ENCODE results near the gene SULT2B1.

Gene SULT2B1

GRCh38 chr19:48591021-48591420, 39.0 kb downstream of the SULT2B1 start:
- peak; percentile 38 for TF ChIP-seq CTCF (conservative IDR thresholded peaks at IDR 0.05; ENCODE audit: low read depth, low read length)
- H3K4me3 ChIP-seq (ENCODE audit: low read depth, low read length): no peak overlapping the region
- peak; percentile 52 for DNase-seq (ENCODE audit: low read depth)

- TF ChIP-seq CTCF (conservative IDR thresholded peaks at IDR 0.05; ENCODE audit: low read depth, low read length): no peak
- H3K4me3 ChIP-seq (ENCODE audit: low read depth, low read length): no peak overlapping the region
- DNase-seq (ENCODE audit: low read depth): no peak
Observed at GRCh38 chr19:48595171-48595570, 43.2 kb downstream of the SULT2B1 start.

- H3K4me3 ChIP-seq (ENCODE audit: low read depth, low read length): no peak overlapping the region
- no peak for TF ChIP-seq CTCF (conservative IDR thresholded peaks at IDR 0.05; ENCODE audit: low read depth, low read length)
Observed at GRCh38 chr19:48595833-48596232, 43.9 kb downstream of the SULT2B1 start.

GRCh38 chr19:48596237-48596636, 44.3 kb downstream of the SULT2B1 start:
- no peak for DNase-seq (ENCODE audit: low read depth)
- no peak for TF ChIP-seq CTCF (conservative IDR thresholded peaks at IDR 0.05; ENCODE audit: low read depth, low read length)
- no peak overlapping the region for H3K4me3 ChIP-seq (ENCODE audit: low read depth, low read length)

More at GRCh38 chr19:48595833-48596232, 43.9 kb downstream of the SULT2B1 start:
- DNase-seq (ENCODE audit: low read depth): no peak

- H3K4me3 ChIP-seq (ENCODE audit: low read depth, low read length): no peak overlapping the region
- DNase-seq (ENCODE audit: low read depth): no peak
- no peak for TF ChIP-seq CTCF (conservative IDR thresholded peaks at IDR 0.05; ENCODE audit: low read depth, low read length)
Observed at GRCh38 chr19:48596679-48597465, 44.9 kb downstream of the SULT2B1 start.

GRCh38 chr19:48598996-48599700, 47.2 kb downstream of the SULT2B1 start:
- no peak for TF ChIP-seq CTCF (conservative IDR thresholded peaks at IDR 0.05; ENCODE audit: low read depth, low read length)
- H3K4me3 ChIP-seq (ENCODE audit: low read depth, low read length): no peak overlapping the region
- no peak for DNase-seq (ENCODE audit: low read depth)

Data from choroid plexus epithelial cell (primary cell).